ENCODE data around the gene SOX18. TPM values are rescaled to one million over a fixed set of nuclear protein-coding genes. Genes with fewer than 3 reads are reported as not detected.

The SOX18 gene
- total and polyA plus RNA-seq, 2 donors (not counting 1 experiment from before 2014, with no cell fraction given): not detected

DNA sequence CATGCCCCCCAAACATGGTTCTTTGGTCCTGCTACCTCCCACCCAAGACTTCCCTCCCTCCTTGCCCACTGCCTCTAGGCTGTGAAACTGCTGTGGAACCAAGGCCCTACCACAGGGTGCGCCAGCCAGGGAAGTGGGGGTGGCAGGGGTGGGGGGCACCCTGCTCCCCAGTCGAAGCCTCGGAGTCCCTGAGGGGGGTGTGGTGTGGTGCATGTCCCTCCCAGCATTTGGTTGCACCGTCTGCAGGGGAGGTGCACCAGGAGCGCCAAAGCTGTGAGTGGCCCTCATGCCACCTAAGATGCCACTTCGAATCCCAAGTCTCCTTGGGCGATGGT lies 28.1 kb upstream of the SOX18 start:
- no peak overlapping the region for H3K27ac ChIP-seq (ENCODE audit: insufficient read depth, low read length)
- H3K27me3 ChIP-seq (ENCODE audit: control insufficient read depth, insufficient read depth, low read length): no peaks in the 10 kb centered on the region
- no peak overlapping the region for H3K9ac ChIP-seq (ENCODE audit: insufficient read depth, low read length)
- no peak for DNase-seq (ENCODE audit: low read depth in 2 of 2)
- H3K79me2 ChIP-seq (ENCODE audit: control insufficient read depth, insufficient read depth, low read length): no peaks in the 10 kb centered on the region
- no peaks in the 10 kb centered on the region for H3K9me3 ChIP-seq (ENCODE audit: control insufficient read depth, insufficient read depth, low read depth, low read length)
- H3K36me3 ChIP-seq (ENCODE audit: control insufficient read depth, insufficient read depth, low read length): peaks cover 1% of the 10 kb centered on the region
- no peak overlapping the region for H2AFZ ChIP-seq (ENCODE audit: low read length)
- H3K4me1 ChIP-seq (ENCODE audit: control insufficient read depth, extremely low read depth, insufficient read depth, low read length): peaks cover 5% of the 10 kb centered on the region
- H4K20me1 ChIP-seq (ENCODE audit: control insufficient read depth, extremely low read depth, insufficient read depth, low read length): no peaks in the 10 kb centered on the region
- TF ChIP-seq, protein P1, sequence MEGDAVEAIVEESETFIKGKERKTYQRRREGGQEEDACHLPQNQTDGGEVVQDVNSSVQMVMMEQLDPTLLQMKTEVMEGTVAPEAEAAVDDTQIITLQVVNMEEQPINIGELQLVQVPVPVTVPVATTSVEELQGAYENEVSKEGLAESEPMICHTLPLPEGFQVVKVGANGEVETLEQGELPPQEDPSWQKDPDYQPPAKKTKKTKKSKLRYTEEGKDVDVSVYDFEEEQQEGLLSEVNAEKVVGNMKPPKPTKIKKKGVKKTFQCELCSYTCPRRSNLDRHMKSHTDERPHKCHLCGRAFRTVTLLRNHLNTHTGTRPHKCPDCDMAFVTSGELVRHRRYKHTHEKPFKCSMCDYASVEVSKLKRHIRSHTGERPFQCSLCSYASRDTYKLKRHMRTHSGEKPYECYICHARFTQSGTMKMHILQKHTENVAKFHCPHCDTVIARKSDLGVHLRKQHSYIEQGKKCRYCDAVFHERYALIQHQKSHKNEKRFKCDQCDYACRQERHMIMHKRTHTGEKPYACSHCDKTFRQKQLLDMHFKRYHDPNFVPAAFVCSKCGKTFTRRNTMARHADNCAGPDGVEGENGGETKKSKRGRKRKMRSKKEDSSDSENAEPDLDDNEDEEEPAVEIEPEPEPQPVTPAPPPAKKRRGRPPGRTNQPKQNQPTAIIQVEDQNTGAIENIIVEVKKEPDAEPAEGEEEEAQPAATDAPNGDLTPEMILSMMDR (conservative IDR thresholded peaks at IDR 0.05 in 1 of 2, IDR thresholded peaks at IDR 0.05 in 1 of 2; ENCODE audit: low read depth in 1 of 2, low read length in 2 of 2): no peak
- TF ChIP-seq EZH2 (IDR thresholded peaks at IDR 0.05; ENCODE audit: low read length, missing control alignments): no peak
- H3K4me2 ChIP-seq (ENCODE audit: extremely low read depth, insufficient read depth, low read length): no peak overlapping the region
- no peak overlapping the region for H3K4me3 ChIP-seq (replicated peaks in 1 of 4; ENCODE audit: control extremely low read depth in 1 of 4, insufficient read depth in 1 of 4, low read depth in 3 of 4, low read length in 4 of 4)

DNA sequence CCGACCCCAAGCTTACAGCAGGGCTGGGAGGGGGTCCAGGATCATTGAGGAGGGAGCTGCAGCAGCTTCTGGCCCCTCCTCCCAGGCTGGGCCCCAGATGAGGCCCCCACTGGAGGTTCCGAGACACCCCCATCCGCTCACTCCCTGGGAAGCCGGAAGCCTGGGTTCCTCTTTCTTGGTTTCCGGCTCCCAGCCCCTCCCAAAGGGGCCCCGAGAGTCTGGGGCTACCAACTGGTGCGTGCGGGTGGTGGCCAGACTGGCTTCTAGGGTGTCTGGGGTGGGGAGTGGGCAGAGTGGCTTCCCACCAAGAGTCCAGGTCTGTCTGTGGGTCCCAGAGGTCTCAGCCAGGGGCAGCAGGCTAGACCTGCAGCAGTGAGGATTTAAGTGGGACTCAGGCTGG lies 27.7 kb upstream of the SOX18 start:
- H3K4me1 ChIP-seq (ENCODE audit: control insufficient read depth, extremely low read depth, insufficient read depth, low read length): peaks cover 5% of the 10 kb centered on the region
- no peak overlapping the region for H2AFZ ChIP-seq (ENCODE audit: low read length)
- TF ChIP-seq EZH2 (IDR thresholded peaks at IDR 0.05; ENCODE audit: low read length, missing control alignments): no peak
- TF ChIP-seq, protein P1 (conservative IDR thresholded peaks at IDR 0.05 in 1 of 2, IDR thresholded peaks at IDR 0.05 in 1 of 2; ENCODE audit: low read depth in 1 of 2, low read length in 2 of 2): no peak
- no peak for DNase-seq (ENCODE audit: low read depth in 2 of 2)
- H3K4me2 ChIP-seq (ENCODE audit: extremely low read depth, insufficient read depth, low read length): no peak overlapping the region
- H3K9ac ChIP-seq (ENCODE audit: insufficient read depth, low read length): no peak overlapping the region
- H3K27me3 ChIP-seq (ENCODE audit: control insufficient read depth, insufficient read depth, low read length): no peaks in the 10 kb centered on the region
- H4K20me1 ChIP-seq (ENCODE audit: control insufficient read depth, extremely low read depth, insufficient read depth, low read length): no peaks in the 10 kb centered on the region
- H3K79me2 ChIP-seq (ENCODE audit: control insufficient read depth, insufficient read depth, low read length): no peaks in the 10 kb centered on the region
- no peaks in the 10 kb centered on the region for H3K9me3 ChIP-seq (ENCODE audit: control insufficient read depth, insufficient read depth, low read depth, low read length)
- no peak overlapping the region for H3K27ac ChIP-seq (ENCODE audit: insufficient read depth, low read length)
- H3K4me3 ChIP-seq (replicated peaks in 1 of 4; ENCODE audit: control extremely low read depth in 1 of 4, insufficient read depth in 1 of 4, low read depth in 3 of 4, low read length in 4 of 4): no peak overlapping the region
- peaks cover 1% of the 10 kb centered on the region for H3K36me3 ChIP-seq (ENCODE audit: control insufficient read depth, insufficient read depth, low read length)

DNA sequence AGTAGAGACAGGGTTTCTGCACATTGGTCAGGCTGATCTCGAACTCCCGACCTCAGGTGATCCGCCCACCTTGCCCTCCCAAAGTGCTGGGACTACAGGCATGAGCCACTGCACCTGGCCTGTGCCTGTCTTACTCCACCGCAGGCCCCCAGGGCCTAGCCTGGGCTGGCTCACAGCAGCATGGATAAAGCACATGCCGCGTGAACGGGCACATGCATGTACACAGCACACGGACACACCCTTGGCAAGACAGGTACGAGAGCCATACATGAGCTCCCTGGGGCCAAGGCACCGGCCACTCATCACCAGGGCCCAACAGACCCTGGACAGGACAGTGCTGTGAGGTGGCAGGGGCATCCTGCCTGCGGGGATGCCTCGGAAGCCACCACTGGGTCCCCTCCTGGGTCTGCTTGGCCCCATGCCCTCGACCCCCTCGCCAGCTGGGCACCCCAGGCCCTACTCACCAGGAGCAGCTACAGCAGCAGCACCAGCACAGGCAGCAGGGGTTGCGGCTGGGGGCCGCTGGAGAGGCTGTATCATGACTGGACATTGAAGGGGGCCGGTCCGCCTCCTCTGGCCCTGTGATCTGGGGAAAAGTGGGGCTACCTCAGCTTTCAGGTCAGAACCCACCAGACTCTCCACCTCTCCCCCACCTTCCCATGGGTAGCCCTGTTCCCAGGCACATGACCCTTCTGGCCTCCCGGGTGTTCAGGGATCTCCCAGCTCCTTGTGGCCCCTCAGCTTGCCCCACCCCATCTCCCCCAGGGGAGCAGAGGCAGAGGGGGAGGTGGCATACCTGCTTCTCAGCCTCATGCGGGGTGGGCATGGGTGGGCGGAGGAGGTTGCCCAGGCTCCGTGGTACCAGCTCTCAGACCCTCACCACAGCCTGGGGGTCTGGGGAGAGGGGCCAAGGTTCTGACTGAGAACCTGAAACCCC lies 26.9 kb upstream of the SOX18 start:
- Histone ChIP-seq H2AFZ (ENCODE audit: low read length) (no peak overlapping the region), H3K4me2 (ENCODE audit: extremely low read depth, insufficient read depth, low read length) (no peak overlapping the region), H3K4me3 (replicated peaks in 1 of 4; ENCODE audit: control extremely low read depth in 1 of 4, insufficient read depth in 1 of 4, low read depth in 3 of 4, low read length in 4 of 4) (no peak overlapping the region), H3K79me2 (ENCODE audit: control insufficient read depth, insufficient read depth, low read length) (no peaks in the 10 kb centered on the region), H3K9ac (ENCODE audit: insufficient read depth, low read length) (no peak overlapping the region), H3K36me3 (ENCODE audit: control insufficient read depth, insufficient read depth, low read length) (peaks cover 1% of the 10 kb centered on the region), H3K27me3 (ENCODE audit: control insufficient read depth, insufficient read depth, low read length) (no peaks in the 10 kb centered on the region), H3K9me3 (ENCODE audit: control insufficient read depth, insufficient read depth, low read depth, low read length) (no peaks in the 10 kb centered on the region), H3K4me1 (ENCODE audit: control insufficient read depth, extremely low read depth, insufficient read depth, low read length) (peaks cover 5% of the 10 kb centered on the region), H4K20me1 (ENCODE audit: control insufficient read depth, extremely low read depth, insufficient read depth, low read length) (no peaks in the 10 kb centered on the region), H3K27ac (ENCODE audit: insufficient read depth, low read length) (no peak overlapping the region)
- no peak for DNase-seq (ENCODE audit: low read depth in 2 of 2)
- TF ChIP-seq, protein P1 (conservative IDR thresholded peaks at IDR 0.05 in 1 of 2, IDR thresholded peaks at IDR 0.05 in 1 of 2; ENCODE audit: low read depth in 1 of 2, low read length in 2 of 2): no peak
- TF ChIP-seq EZH2 (IDR thresholded peaks at IDR 0.05; ENCODE audit: low read length, missing control alignments): no peak

Measured in fibroblast of lung (primary cell).